ENCODE measurements around the gene FADS3. TPM values are rescaled to one million over a fixed set of nuclear protein-coding genes. Genes with fewer than 3 reads are reported as not detected.

The FADS3 gene
- total RNA-seq, 4 donors from 2014 or later: 9.5 to 76.7 (median 18.4) TPM

DNA sequence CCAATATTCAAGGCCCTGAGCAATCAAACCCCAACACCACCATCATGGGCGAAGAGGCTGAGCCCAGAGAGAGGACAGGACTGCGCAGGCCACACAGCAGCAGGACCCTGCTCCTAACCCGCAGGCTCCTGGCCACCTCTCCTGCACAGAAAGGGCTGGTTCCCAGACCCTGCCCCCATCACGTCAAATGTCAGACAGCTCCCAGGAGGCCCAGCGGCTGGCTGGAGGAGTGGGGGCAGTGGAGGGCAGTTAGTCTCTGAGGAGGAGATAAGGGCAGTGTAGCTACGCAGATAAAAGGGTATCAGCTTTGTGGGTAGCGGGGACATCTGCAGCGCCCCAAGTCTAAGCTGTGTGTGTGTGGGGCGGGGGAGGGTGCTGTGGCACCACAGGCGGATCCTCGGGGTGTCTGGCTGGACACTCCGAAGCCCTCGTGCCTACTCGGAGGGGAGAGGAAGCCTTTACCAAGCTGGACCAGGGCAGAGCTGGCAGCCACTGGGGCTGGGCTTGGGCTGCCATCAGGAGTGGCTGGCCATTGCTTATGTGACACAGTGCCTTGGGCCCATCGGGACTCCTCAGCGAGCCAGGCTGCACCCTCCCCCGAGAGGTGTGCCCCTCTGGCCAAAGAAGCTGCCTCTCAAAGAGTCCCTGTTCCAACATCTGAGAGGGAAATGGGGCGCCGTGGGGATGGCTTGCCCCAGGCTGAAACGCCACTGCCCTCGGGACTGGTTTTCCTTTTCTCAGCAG lies 21.5 kb downstream of the FADS3 start:
- Histone ChIP-seq H3K4me1 (peaks cover 0 to 8% (median 2%) of the 10 kb centered on the region in 4 donors), H3K36me3 (no peaks in the 10 kb centered on the region), H3K27ac (no peak overlapping the region), H3K27me3 (no peaks in the 10 kb centered on the region), H3K4me3 (no peak overlapping the region), H3K9me3 (no peaks in the 10 kb centered on the region)
- TF ChIP-seq, protein P1, sequence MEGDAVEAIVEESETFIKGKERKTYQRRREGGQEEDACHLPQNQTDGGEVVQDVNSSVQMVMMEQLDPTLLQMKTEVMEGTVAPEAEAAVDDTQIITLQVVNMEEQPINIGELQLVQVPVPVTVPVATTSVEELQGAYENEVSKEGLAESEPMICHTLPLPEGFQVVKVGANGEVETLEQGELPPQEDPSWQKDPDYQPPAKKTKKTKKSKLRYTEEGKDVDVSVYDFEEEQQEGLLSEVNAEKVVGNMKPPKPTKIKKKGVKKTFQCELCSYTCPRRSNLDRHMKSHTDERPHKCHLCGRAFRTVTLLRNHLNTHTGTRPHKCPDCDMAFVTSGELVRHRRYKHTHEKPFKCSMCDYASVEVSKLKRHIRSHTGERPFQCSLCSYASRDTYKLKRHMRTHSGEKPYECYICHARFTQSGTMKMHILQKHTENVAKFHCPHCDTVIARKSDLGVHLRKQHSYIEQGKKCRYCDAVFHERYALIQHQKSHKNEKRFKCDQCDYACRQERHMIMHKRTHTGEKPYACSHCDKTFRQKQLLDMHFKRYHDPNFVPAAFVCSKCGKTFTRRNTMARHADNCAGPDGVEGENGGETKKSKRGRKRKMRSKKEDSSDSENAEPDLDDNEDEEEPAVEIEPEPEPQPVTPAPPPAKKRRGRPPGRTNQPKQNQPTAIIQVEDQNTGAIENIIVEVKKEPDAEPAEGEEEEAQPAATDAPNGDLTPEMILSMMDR (IDR thresholded peaks at IDR 0.05): no peak
- TF ChIP-seq POLR2A (IDR thresholded peaks at IDR 0.05): no peak
- no peak for DNase-seq

DNA sequence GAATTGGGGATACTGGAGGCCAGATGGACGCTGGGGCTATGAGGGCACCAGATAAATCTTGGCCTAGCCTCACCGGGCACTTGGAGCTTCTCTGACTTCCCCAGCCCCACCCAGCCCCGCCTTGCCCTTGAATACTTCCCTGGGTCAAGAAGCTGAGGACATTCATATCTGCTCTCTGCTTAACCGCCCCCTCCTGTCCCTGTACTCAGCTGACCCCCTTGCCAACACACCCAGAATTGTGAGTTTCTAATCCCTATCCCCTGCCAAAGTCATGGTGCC lies 22.0 kb downstream of the FADS3 start:
- Histone ChIP-seq H3K9me3 (no peaks in the 10 kb centered on the region), H3K27ac (no peak overlapping the region), H3K4me1 (peaks cover 0 to 8% (median 2%) of the 10 kb centered on the region in 4 donors), H3K27me3 (no peaks in the 10 kb centered on the region), H3K4me3 (no peak overlapping the region), H3K36me3 (no peaks in the 10 kb centered on the region)
- TF ChIP-seq, protein P1 (IDR thresholded peaks at IDR 0.05): no peak
- TF ChIP-seq POLR2A (IDR thresholded peaks at IDR 0.05): no peak
- no peak for DNase-seq

- Histone ChIP-seq H3K4me1 (peaks cover 0 to 8% (median 2%) of the 10 kb centered on the region in 4 donors), H3K36me3 (peaks cover 0 to under 1% (median 0%) of the 10 kb centered on the region in 3 donors), H3K9me3 (no peaks in the 10 kb centered on the region), H3K4me3 (no peak overlapping the region), H3K27me3 (no peaks in the 10 kb centered on the region), H3K27ac (no peak overlapping the region)
- DNase-seq: no peak
- TF ChIP-seq, protein P1 (IDR thresholded peaks at IDR 0.05): no peak
- TF ChIP-seq POLR2A (IDR thresholded peaks at IDR 0.05): no peak
Measured at GRCh38 chr11:61868571-61869428, 22.5 kb downstream of the FADS3 start.

- Histone ChIP-seq H3K4me1 (peaks cover 0 to 8% (median 2%) of the 10 kb centered on the region in 4 donors), H3K27me3 (no peaks in the 10 kb centered on the region), H3K9me3 (no peaks in the 10 kb centered on the region), H3K4me3 (no peak overlapping the region), H3K36me3 (peaks cover 0 to 9% (median 0%) of the 10 kb centered on the region in 3 donors), H3K27ac (no peak overlapping the region)
- no peak for DNase-seq
- no peak for TF ChIP-seq POLR2A (IDR thresholded peaks at IDR 0.05)
- TF ChIP-seq, protein P1 (IDR thresholded peaks at IDR 0.05): no peak
Measured at GRCh38 chr11:61866958-61867343, 24.4 kb downstream of the FADS3 start.

GRCh38 chr11:61866231-61866957 lies 25.0 kb downstream of the FADS3 start:
- H3K4me3 ChIP-seq: no peak overlapping the region
- TF ChIP-seq, protein P1 (IDR thresholded peaks at IDR 0.05): no peak
- TF ChIP-seq POLR2A (IDR thresholded peaks at IDR 0.05): no peak

More at GRCh38 chr11:61866231-61866957, 25.0 kb downstream of the FADS3 start:
- Histone ChIP-seq H3K36me3 (peaks cover 0 to 9% (median 0%) of the 10 kb centered on the region in 3 donors), H3K27ac (no peak overlapping the region), H3K27me3 (no peaks in the 10 kb centered on the region), H3K9me3 (no peaks in the 10 kb centered on the region), H3K4me1 (peaks cover 0 to 6% (median 2%) of the 10 kb centered on the region in 4 donors)
- no peak for DNase-seq

Measured in Peyer's patch (tissue), 4 donors.